Fibroblast of villous mesenchyme (primary cell): ENCODE measurements around the gene SLU7. TPM values are rescaled to one million over a fixed set of nuclear protein-coding genes. Genes with fewer than 3 reads are reported as not detected.
"Not testable (repeated sequence)": the region's sequence is repeated elsewhere in the genome, so short reads cannot be mapped to it uniquely, and the experiment has no call there.

Source experiments
- DNase-seq: peaks from one replicate; pipeline ENCODE4 v3.0.0-alpha.2; 2010; ENCODE audit warnings: low read depth
- H3K4me3 ChIP-seq: 2 replicates; pipeline ENCODE4 v1.5.1; 2011; ENCODE audit warnings: low read depth, mild to moderate bottlenecking, low read length
- CTCF ChIP-seq: IDR thresholded peaks from 2 replicates; pipeline ENCODE4 v1.5.1; 2012; ENCODE audit warnings: low read depth, mild to moderate bottlenecking, low read length; ENCODE audit not compliant: insufficient read depth
- total RNA-seq: library from RNA; depleted of rRNA; stranded (reverse); fragments of >200 nt; gene quantifications from 2 replicates; pipeline ENCODE4 v1.2.3, GENCODE V29; 2012

The SLU7 gene
- total RNA-seq, 1 donor = 48.4 TPM

- no peak for DNase-seq
- no peak overlapping the region for H3K4me3 ChIP-seq
- no peak for TF ChIP-seq CTCF
These were observed 22.5 kb upstream of the SLU7 start for GRCh38 chr5:160441311-160441781.

GRCh38 chr5:160439205-160439600 lies 20.3 kb upstream of the SLU7 start:
- DNase-seq = peak; percentile 75
- peak overlapping the region; percentile 58 for H3K4me3 ChIP-seq
- peak; percentile 92 for TF ChIP-seq CTCF

- TF ChIP-seq CTCF = peak; percentile 88
- peak; percentile 63 for DNase-seq
- peak overlapping the region; percentile 58 for H3K4me3 ChIP-seq
These were observed 19.7 kb upstream of the SLU7 start for GRCh38 chr5:160438316-160439204.

- DNase-seq = no peak
- no peak for TF ChIP-seq CTCF
These were observed 18.4 kb upstream of the SLU7 start for GRCh38 chr5:160437271-160437670.

GRCh38 chr5:160436661-160437060 lies 17.8 kb upstream of the SLU7 start:
- not testable (repeated sequence) for H3K4me3 ChIP-seq, DNase-seq

More at GRCh38 chr5:160437271-160437670, 18.4 kb upstream of the SLU7 start:
- H3K4me3 ChIP-seq = no peak overlapping the region

- DNase-seq = no peak
- H3K4me3 ChIP-seq = no peak overlapping the region
- no peak for TF ChIP-seq CTCF
These were observed 17.1 kb upstream of the SLU7 start for GRCh38 chr5:160436017-160436416.

GRCh38 chr5:160435532-160435931 lies 16.7 kb upstream of the SLU7 start:
- DNase-seq = no peak
- no peak for TF ChIP-seq CTCF
- H3K4me3 ChIP-seq = no peak overlapping the region
